GM12878 (cell line): ENCODE data around the gene MGLL. TPM values are rescaled to one million over a fixed set of nuclear protein-coding genes. Genes with fewer than 3 reads are reported as not detected.

Experiments
- ASH2L ChIP-seq: fragments of 300-600, 200-600 bp; sonication (generic); IDR thresholded peaks from 2 replicates; pipeline ENCODE4 v1.6.1; 2017; ENCODE audit warnings: low read depth, mild to moderate bottlenecking, borderline replicate concordance
- DPF2 ChIP-seq: fragments of 450-650 bp; IDR thresholded peaks from 2 replicates; pipeline ENCODE4 v1.6.1; 2017; ENCODE audit warnings: mild to moderate bottlenecking
- HCFC1 ChIP-seq: fragments of 150-350 bp; IDR thresholded peaks from 2 replicates; pipeline ENCODE4 v1.6.1; 2014; ENCODE audit warnings: low read length
- KDM1A ChIP-seq: fragments of 200-600 bp; sonication (generic); IDR thresholded peaks from 2 replicates; pipeline ENCODE4 v1.6.1; 2016; ENCODE audit warnings: borderline replicate concordance
- KLF5 ChIP-seq: fragments of 450-650 bp; IDR thresholded peaks from 2 replicates; pipeline ENCODE4 v1.6.1; 2014; ENCODE audit warnings: mild to moderate bottlenecking; ENCODE audit not compliant: partially characterized antibody
- MAX ChIP-seq: IDR thresholded peaks from 2 replicates; pipeline ENCODE4 v1.6.1; 2012; ENCODE audit warnings: low read depth, low read length, improper control_type of control experiment
- MEF2A ChIP-seq: IDR thresholded peaks from 2 replicates; pipeline ENCODE4 v1.6.1; 2011; ENCODE audit warnings: low read depth, mild to moderate bottlenecking, low read length, moderate library complexity; ENCODE audit not compliant: insufficient read depth
- MTA3 ChIP-seq: IDR thresholded peaks from 2 replicates; pipeline ENCODE4 v1.6.1; 2012; ENCODE audit warnings: low read length, inconsistent platforms, borderline replicate concordance
- MYC ChIP-seq: IDR thresholded peaks from 2 replicates; pipeline ENCODE4 v1.6.1; 2011; ENCODE audit warnings: mild to moderate bottlenecking, low read length, moderate library complexity, inconsistent platforms; ENCODE audit not compliant: insufficient read depth, insufficient replicate concordance, insufficient read length, severe bottlenecking
- NFIC ChIP-seq: IDR thresholded peaks from 2 replicates; pipeline ENCODE4 v1.6.1; 2012; ENCODE audit warnings: low read depth, mild to moderate bottlenecking, inconsistent platforms, low read length, moderate library complexity
- NFYB ChIP-seq: IDR thresholded peaks from 2 replicates; pipeline ENCODE4 v1.6.1; 2011; ENCODE audit warnings: low read depth, mild to moderate bottlenecking, low read length, improper control_type of control experiment, moderate library complexity; ENCODE audit not compliant: insufficient read depth
- NKRF ChIP-seq: fragments of 450-650 bp; conservative IDR thresholded peaks from 2 replicates; pipeline ENCODE4 v1.6.1; 2017; ENCODE audit warnings: mild to moderate bottlenecking, moderate library complexity
- REST ChIP-seq: IDR thresholded peaks from 2 replicates; pipeline ENCODE4 v1.6.1; 2012; ENCODE audit warnings: mild to moderate bottlenecking, low read depth, low read length
- SUZ12 ChIP-seq: fragments of 200-600 bp; sonication (generic); IDR thresholded peaks from one replicate; pipeline ENCODE4 v1.6.1; 2018; ENCODE audit warnings: antibody characterized with exemption, mild to moderate bottlenecking; ENCODE audit not compliant: unreplicated experiment
- USF1 ChIP-seq: IDR thresholded peaks from 2 replicates; pipeline ENCODE4 v1.6.1; 2011; ENCODE audit warnings: borderline replicate concordance, low read depth, mild to moderate bottlenecking, moderate library complexity, mixed read lengths, low read length; ENCODE audit not compliant: insufficient read depth; ENCODE audit errors: extremely low read length
- ZBTB4 ChIP-seq: fragments of 450-650 bp; formaldehyde crosslinking; IDR thresholded peaks from 2 replicates; pipeline ENCODE4 v1.4.0; 2022; ENCODE audit warnings: mild to moderate bottlenecking, moderate library complexity
- ZNF217 ChIP-seq: fragments of 450-650 bp; IDR thresholded peaks from 2 replicates; pipeline ENCODE4 v1.6.1; 2017; ENCODE audit warnings: antibody characterized with exemption, mild to moderate bottlenecking
- ZSCAN29 ChIP-seq: fragments of 450-650 bp; IDR thresholded peaks from 2 replicates; pipeline ENCODE4 v1.6.1; 2017; ENCODE audit warnings: mild to moderate bottlenecking, moderate library complexity
- polyA plus RNA-seq, 11 experiments: library from polyadenylated mRNA; depleted of rRNA in 4 of 11; unstranded in 6 of 11; stranded (reverse) in 5 of 11; fragments of >200 nt; fragmentation: Nextera tagmentation in 4 of 11; fragmentation: Illumina TruSeq in 1 of 11; extraction: Ambion mirVana in 4 of 11; extraction: Trizol in 1 of 11; gene quantifications; 1 replicate in 1 of 11; 2 replicates in 10 of 11; pipeline versions ENCODE4 v1.2.1 to v1.2.3, GENCODE V29; 2011 to 2016; ENCODE audit warnings: inconsistent platforms in 2 of 11, missing spikeins in 2 of 11, low read depth in 1 of 11
- total RNA-seq, 4 experiments: library from RNA; depleted of rRNA in 3 of 4; stranded (reverse); fragments of >200 nt in 3 of 4; fragmentation: Illumina TruSeq in 1 of 4; extraction: Trizol in 1 of 4; gene quantifications; 2 replicates each; pipeline versions ENCODE4 v1.2.1 to v1.2.3, GENCODE V29; 2013 to 2021

The MGLL gene
- total and polyA plus RNA-seq, 10 of the 15 experiments (the other 5 are each of a cell fraction or from before 2014, with no cell fraction given) = 44.9 to 177 (median 72.9) TPM

GRCh38 chr3:127754411-127755304 is 67.7 kb downstream of the MGLL start (continued):
- TF ChIP-seq ZBTB4 (CRISPR knock-in tag) (no peak; the same call in 1 of the 2 replicates), NFYB (no peak), REST (no peak), MEF2A (0 out of 2 replicates have a peak, but pooled peaks have one; percentile 41), DPF2 (no peak; the same call in none of the 2 replicates), KDM1A (no peak), SUZ12 (no peak), NFIC (no peak), MTA3 (no peak), HCFC1 (peak; percentile 31; the same call in 1 of the 2 replicates), NKRF (no peak; the same call in 1 of the 2 replicates), KLF5 (no peak), ASH2L (no peak), USF1 (peak; percentile 43), ZNF217 (no peak; the same call in 1 of the 2 replicates), MYC (no peak), ZSCAN29 (no peak), MAX (peak; percentile 64; the same call in 1 of the 2 replicates)
